ACC112 (cell line): ENCODE data around the gene RABGEF1.
"Not testable (repeated sequence)": the region's sequence is repeated elsewhere in the genome, so short reads cannot be mapped to it uniquely, and the experiment has no call there.

Experiments
- H2AFZ ChIP-seq: fragments of 200-600 bp; sonication (generic); one replicate; pipeline ENCODE4 v1.6.0; 2017; ENCODE audit warnings: antibody characterized with exemption, low read length; ENCODE audit not compliant: unreplicated experiment
- H3K27ac ChIP-seq: fragments of 200-600 bp; sonication (generic); 2 replicates; pipeline ENCODE4 v1.5.1; 2014; ENCODE audit warnings: low read depth, mild to moderate bottlenecking, antibody characterized with exemption, low read length, moderate library complexity
- H3K27me3 ChIP-seq: fragments of 200-600 bp; sonication (generic); 2 replicates; pipeline ENCODE4 v1.6.1; 2014; ENCODE audit warnings: mild to moderate bottlenecking, antibody characterized with exemption, low read length, moderate library complexity, mixed read lengths; ENCODE audit not compliant: insufficient read depth
- H3K36me3 ChIP-seq: fragments of 200-600 bp; sonication (generic); 2 replicates; pipeline ENCODE4 v1.6.1; 2016; ENCODE audit warnings: mild to moderate bottlenecking, antibody characterized with exemption, low read length, moderate library complexity, mixed read lengths; ENCODE audit not compliant: insufficient read depth
- H3K4me1 ChIP-seq: fragments of 200-600 bp; sonication (generic); one replicate; pipeline ENCODE4 v1.6.1; 2016; ENCODE audit warnings: low read length, mixed read lengths; ENCODE audit not compliant: insufficient read depth, unreplicated experiment, control insufficient read depth
- H3K4me3 ChIP-seq: fragments of 200-600 bp; sonication (generic); 2 replicates; pipeline ENCODE4 v1.5.1; 2014; ENCODE audit warnings: mild to moderate bottlenecking, low read depth, low read length
- H3K79me2 ChIP-seq: fragments of 200-600 bp; sonication (generic); one replicate; pipeline ENCODE4 v1.6.0; 2016; ENCODE audit warnings: low read length; ENCODE audit not compliant: control insufficient read depth, unreplicated experiment, insufficient read depth

Gene RABGEF1

GRCh38 chr7:66807736-66808135, 67.2 kb downstream of the RABGEF1 start:
- no peaks in the 10 kb centered on the region for H3K27me3 ChIP-seq
- peaks cover 31% of the 10 kb centered on the region for H3K36me3 ChIP-seq
- H2AFZ ChIP-seq = no peak overlapping the region
- no peaks in the 10 kb centered on the region for H3K79me2 ChIP-seq
- H3K4me3 ChIP-seq = no peak overlapping the region
- no peak overlapping the region for H3K27ac ChIP-seq
- no peaks in the 10 kb centered on the region for H3K4me1 ChIP-seq

GRCh38 chr7:66810716-66811115, 70.2 kb downstream of the RABGEF1 start:
- Histone ChIP-seq H3K27me3 (no peaks in the 10 kb centered on the region), H2AFZ (no peak overlapping the region), H3K36me3 (peaks cover 27% of the 10 kb centered on the region), H3K27ac (no peak overlapping the region), H3K4me3 (no peak overlapping the region), H3K79me2 (no peaks in the 10 kb centered on the region), H3K4me1 (no peaks in the 10 kb centered on the region)

- not testable (repeated sequence) for H3K4me3 ChIP-seq, H2AFZ ChIP-seq, H3K27ac ChIP-seq, H3K79me2 ChIP-seq, H3K4me1 ChIP-seq, H3K27me3 ChIP-seq
- H3K36me3 ChIP-seq = peaks cover 13% of the 10 kb centered on the region; the same call in 1 of the 2 replicates
Observed at GRCh38 chr7:66815186-66815875, 74.8 kb downstream of the RABGEF1 start.

- no peaks in the 10 kb centered on the region for H3K79me2 ChIP-seq
Observed at GRCh38 chr7:66815951-66816350, 75.4 kb downstream of the RABGEF1 start.

GRCh38 chr7:66816658-66817057, 76.1 kb downstream of the RABGEF1 start:
- not testable (repeated sequence) for H3K27ac ChIP-seq, H3K79me2 ChIP-seq, H3K4me1 ChIP-seq, H2AFZ ChIP-seq, H3K27me3 ChIP-seq, H3K4me3 ChIP-seq, H3K36me3 ChIP-seq

More at GRCh38 chr7:66815951-66816350, 75.4 kb downstream of the RABGEF1 start:
- Histone ChIP-seq H3K4me1 (no peaks in the 10 kb centered on the region), H3K36me3 (peaks cover 7% of the 10 kb centered on the region; the same call in 1 of the 2 replicates), H2AFZ (no peak overlapping the region), H3K27me3 (no peaks in the 10 kb centered on the region), H3K4me3 (no peak overlapping the region), H3K27ac (no peak overlapping the region)

- not testable (repeated sequence) for H3K36me3 ChIP-seq, H3K27me3 ChIP-seq, H3K4me3 ChIP-seq, H3K4me1 ChIP-seq, H3K79me2 ChIP-seq, H2AFZ ChIP-seq, H3K27ac ChIP-seq
Observed at GRCh38 chr7:66817208-66817795, 76.8 kb downstream of the RABGEF1 start.

GRCh38 chr7:66817956-66818355, 77.4 kb downstream of the RABGEF1 start:
- H3K4me3 ChIP-seq, H2AFZ ChIP-seq, H3K27ac ChIP-seq, H3K36me3 ChIP-seq, H3K4me1 ChIP-seq, H3K27me3 ChIP-seq, H3K79me2 ChIP-seq: not testable (repeated sequence)

GRCh38 chr7:66824041-66824440, 83.5 kb downstream of the RABGEF1 start:
- H3K27ac ChIP-seq = no peak overlapping the region
- H2AFZ ChIP-seq = no peak overlapping the region
- no peaks in the 10 kb centered on the region for H3K4me1 ChIP-seq
- no peaks in the 10 kb centered on the region for H3K79me2 ChIP-seq
- H3K4me3 ChIP-seq = no peak overlapping the region
- H3K27me3 ChIP-seq = no peaks in the 10 kb centered on the region
- H3K36me3 ChIP-seq = no peaks in the 10 kb centered on the region

- not testable (repeated sequence) for H3K27ac ChIP-seq
Observed at GRCh38 chr7:66825538-66825937, 85.0 kb downstream of the RABGEF1 start.

GRCh38 chr7:66826649-66827048, 86.1 kb downstream of the RABGEF1 start:
- Histone ChIP-seq H3K27ac (no peak overlapping the region), H3K4me3 (no peak overlapping the region), H3K79me2 (no peaks in the 10 kb centered on the region)

More at GRCh38 chr7:66825538-66825937, 85.0 kb downstream of the RABGEF1 start:
- H3K27me3 ChIP-seq, H3K36me3 ChIP-seq, H3K4me3 ChIP-seq, H2AFZ ChIP-seq, H3K79me2 ChIP-seq, H3K4me1 ChIP-seq: not testable (repeated sequence)

GRCh38 chr7:66830976-66831375, 90.4 kb downstream of the RABGEF1 start:
- not testable (repeated sequence) for H3K79me2 ChIP-seq, H3K4me1 ChIP-seq, H3K27ac ChIP-seq, H3K36me3 ChIP-seq, H3K4me3 ChIP-seq, H3K27me3 ChIP-seq, H2AFZ ChIP-seq

More at GRCh38 chr7:66826649-66827048, 86.1 kb downstream of the RABGEF1 start:
- Histone ChIP-seq H2AFZ (no peak overlapping the region), H3K4me1 (no peaks in the 10 kb centered on the region), H3K27me3 (no peaks in the 10 kb centered on the region), H3K36me3 (no peaks in the 10 kb centered on the region)
